Measurements from ENCODE around the gene IL17RE.

DNA sequence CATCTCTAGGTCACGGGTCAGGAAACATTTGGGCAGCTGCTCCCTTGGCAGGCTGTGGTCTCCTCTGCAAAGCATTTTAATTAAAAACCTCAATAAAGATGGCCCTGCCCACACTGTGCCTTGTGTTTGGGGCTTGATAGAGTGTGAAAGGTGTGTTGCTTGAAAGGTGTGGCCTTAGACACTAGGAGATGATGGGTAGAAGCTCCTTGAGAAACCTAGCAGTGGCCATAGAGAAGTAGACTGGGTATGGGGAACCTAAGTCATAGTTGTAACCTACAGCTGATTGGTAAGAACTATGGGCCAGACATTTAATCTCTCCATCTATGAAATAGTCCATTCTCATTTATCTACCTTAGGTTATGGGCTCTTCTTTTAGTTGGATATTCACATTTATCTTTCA, 8.9 kb upstream of the IL17RE start:
- no peak for TF ChIP-seq EZH2 (IDR thresholded peaks at IDR 0.05; ENCODE audit: borderline replicate concordance, low read depth, low read length)
- TF ChIP-seq E2F3 (CRISPR knock-in tag; IDR thresholded peaks at IDR 0.05) = no peak
- TF ChIP-seq, protein P1, sequence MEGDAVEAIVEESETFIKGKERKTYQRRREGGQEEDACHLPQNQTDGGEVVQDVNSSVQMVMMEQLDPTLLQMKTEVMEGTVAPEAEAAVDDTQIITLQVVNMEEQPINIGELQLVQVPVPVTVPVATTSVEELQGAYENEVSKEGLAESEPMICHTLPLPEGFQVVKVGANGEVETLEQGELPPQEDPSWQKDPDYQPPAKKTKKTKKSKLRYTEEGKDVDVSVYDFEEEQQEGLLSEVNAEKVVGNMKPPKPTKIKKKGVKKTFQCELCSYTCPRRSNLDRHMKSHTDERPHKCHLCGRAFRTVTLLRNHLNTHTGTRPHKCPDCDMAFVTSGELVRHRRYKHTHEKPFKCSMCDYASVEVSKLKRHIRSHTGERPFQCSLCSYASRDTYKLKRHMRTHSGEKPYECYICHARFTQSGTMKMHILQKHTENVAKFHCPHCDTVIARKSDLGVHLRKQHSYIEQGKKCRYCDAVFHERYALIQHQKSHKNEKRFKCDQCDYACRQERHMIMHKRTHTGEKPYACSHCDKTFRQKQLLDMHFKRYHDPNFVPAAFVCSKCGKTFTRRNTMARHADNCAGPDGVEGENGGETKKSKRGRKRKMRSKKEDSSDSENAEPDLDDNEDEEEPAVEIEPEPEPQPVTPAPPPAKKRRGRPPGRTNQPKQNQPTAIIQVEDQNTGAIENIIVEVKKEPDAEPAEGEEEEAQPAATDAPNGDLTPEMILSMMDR (IDR thresholded peaks at IDR 0.05 in 2 of 3, conservative IDR thresholded peaks at IDR 0.05 in 1 of 3; ENCODE audit: insufficient read depth in 2 of 3, low read depth in 1 of 3, low read length in 3 of 3) = no peak

Measured in K562 (cell line).